ENCODE results near the gene CTBP1.

The CTBP1 gene

DNA sequence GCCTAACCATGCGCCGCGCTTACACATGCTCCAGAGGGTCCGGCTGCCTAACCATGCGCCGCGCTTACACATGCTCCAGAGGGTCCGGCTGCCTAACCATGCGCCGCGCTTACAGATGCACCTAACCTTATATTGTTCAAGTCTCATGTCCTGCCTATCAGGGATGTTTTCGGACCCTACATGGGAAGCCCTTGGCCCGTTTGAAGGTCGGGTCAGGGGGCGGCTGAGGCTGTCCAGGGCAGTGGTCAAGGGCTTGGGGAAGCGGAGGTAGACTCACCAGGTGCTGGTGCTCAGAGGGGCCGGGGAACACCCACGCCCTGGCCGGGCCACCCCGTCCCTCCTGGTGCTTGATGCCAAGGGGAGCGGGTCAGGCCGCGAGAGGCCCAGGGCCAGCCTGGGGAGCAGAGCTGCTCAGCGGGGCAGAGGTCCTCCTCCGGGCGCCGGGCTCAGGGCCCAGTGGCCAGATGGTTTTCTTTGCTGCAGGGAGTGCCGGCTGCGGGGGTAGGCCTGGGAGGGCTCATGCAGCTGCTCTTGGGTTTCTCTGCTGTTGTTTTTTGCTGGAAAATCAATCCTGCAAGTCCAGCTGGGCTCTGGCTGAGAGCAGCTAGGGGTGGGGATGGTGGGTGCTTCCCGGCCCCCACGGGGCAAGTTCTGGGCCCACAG lies 41.2 kb downstream of the CTBP1 start:
- DNase-seq: peak; percentile 20

GRCh38 chr4:1207157-1207470 lies 41.8 kb downstream of the CTBP1 start:
- DNase-seq: no peak

DNA sequence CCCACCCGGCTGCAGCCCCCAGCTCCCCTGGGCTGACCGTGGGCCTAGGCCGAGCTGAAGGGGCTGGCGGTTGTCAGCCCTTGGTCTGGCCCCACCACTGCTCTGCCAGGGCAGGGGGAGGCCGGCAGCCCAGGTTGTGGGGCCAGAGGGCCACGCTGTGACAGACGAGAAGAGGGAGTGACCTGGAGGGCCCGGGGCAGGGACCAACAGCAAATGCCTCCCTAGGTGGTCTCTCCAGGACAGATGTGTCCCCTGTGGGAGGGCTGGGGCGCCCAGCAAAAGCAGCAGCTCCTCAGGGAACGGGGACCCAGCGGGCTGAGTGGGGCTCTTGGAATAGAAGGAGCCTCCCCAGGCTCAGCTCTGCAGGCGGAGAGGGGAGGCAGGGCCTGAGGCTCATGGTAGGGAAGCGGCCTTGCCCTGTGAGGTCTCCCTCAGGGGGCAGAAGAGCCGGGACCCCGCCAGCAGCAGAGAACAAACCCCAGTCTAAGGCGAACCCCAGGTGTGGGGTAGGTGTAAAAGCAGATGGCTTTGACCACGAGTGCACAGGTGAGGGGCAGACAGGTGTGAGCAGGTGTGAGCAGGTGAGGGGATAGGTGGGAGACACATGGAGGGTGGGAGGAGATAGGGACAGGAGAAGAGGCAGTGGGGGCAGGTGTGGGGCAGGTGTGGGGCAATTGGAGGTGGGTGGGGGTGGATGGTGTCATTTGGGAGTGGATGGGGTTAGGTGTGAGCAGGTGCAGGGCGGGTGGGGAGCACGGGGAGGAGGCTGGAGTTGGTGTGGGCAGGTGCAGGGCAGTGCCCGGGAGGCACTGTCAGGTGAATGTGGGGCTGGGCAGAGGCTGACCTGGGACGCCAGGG lies 42.4 kb downstream of the CTBP1 start:
- DNase-seq: no peak

- no peak for DNase-seq
Measured at GRCh38 chr4:1205586-1206298, 43.2 kb downstream of the CTBP1 start.

DNA sequence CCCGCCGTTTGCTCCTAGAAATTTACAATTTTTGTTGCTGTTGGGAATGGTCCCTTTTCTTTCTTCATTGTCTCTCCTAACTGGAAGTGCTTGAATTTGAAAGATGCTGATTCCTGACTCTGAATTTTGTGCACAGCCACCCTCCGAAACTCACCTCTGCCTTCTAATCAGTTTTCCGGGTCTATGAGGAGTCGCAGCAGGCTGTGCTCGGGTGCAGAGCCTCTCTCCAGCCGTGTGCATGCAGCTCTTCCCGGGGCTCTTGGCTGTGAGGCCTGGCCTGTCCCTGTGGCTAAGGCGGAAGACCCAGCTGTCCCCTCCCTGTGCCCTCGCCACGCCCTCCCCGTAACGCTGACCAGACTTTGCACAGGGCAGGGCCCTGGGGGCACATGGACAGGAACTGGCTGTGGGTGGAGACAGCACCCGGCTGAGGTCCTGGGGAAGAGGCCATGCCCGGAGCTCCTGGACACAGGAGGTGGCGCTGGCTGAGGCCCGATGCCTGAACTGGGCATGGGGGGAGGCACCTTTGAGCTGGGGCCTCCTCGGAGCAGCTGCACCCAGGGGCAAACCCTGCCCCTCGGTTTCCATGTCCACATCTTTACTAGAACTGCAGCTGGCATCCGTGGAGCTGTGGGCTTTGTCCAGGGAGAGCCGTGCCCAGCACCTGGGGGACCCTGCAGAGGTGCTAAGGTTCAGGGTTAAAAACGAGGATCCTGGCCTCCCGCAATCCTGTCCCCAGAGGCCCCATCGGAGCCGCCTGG lies 43.9 kb downstream of the CTBP1 start:
- no peak for DNase-seq

DNA sequence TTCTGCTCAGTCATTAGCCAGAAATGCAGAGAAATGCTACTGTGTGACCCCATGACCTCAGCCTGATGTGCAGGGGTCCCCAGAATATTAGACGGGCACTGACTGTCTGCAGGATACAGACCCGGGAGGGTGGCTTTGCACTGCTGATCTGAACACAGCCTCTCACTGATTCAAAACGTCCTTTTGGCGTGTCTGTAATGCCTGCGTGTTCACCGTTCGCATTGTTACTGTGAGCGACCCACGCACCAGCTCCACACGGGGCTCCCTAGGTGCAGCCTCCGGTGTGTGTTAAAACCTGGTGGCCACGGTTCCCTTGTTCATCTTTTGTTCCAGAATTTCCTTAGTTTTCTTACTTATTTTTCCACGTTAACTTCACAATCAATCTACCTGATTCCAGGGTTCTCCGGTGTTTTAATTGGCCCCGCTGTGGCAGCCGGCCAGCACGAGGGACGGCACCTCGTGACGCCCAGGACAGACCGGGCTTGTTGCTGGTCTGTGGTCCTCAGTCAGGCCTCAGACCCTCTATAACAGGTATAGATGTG lies 44.6 kb downstream of the CTBP1 start:
- no peak for DNase-seq

GRCh38 chr4:1203026-1203616 lies 45.8 kb downstream of the CTBP1 start:
- no peak for DNase-seq

- DNase-seq: no peak
Measured at GRCh38 chr4:1202526-1203011, 46.4 kb downstream of the CTBP1 start.

DNA sequence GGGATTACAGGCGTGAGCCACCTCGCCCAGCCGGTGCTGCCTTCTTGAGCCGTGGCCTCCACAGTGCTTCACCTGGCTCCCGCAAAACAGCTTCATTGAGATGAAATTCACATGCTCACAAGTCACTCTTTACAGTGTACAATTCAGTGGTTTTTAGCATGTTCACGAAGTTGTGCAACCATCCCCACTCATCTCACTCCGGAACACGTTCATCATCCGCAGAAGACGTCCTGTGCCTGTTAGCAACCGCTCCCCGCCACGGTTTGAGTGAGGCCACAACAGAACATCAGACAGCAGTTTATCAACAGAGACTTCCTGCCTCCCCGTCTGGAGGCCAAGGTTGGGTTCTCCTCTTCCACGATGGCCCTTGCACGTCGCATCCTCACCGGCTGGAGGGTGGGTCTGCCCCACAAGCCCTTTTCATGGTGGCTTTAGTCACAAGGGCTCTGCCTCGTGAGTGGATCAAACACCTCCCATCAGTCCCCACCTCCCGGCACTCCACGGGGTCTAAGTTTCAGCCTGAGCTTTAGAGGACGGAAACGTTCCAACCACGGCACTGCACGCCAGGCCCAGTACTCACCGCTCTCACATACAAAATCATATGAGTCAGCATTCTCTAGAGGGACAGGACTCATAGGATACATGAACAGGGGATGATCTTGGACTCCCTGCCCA lies 46.9 kb downstream of the CTBP1 start:
- DNase-seq: no peak

- no peak for DNase-seq
Measured at GRCh38 chr4:1200425-1201035, 48.4 kb downstream of the CTBP1 start.

GRCh38 chr4:1199556-1200331 lies 49.2 kb downstream of the CTBP1 start:
- DNase-seq: no peak

- no peak for DNase-seq
Measured at GRCh38 chr4:1198098-1198844, 50.7 kb downstream of the CTBP1 start.

- no peak for DNase-seq
Measured at GRCh38 chr4:1196421-1197183, 52.3 kb downstream of the CTBP1 start.

DNA sequence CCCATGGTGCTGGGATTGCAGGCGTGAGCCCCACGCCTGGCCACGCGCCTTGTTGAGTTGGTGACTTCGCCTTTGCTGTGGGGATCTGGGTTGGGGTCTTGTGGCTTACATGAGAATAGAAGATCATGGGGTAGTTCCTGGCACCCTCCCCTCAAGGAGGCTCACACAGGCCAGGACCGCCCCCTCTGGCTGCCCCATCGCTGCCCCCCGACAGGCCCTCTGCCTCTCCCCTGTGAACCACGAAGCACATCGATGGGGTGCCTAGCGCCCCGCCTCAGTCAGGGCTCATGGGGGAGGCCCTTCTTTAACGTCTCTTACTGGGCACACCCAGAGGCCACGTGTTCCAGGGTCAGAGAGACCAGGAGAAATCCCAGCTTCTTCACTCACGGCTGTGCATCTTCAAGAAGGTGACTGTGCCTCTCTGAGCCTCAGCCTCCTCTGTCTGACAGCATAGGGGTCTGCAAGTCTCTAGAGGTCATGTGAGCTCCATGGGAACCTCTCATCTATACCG lies 53.0 kb downstream of the CTBP1 start:
- no peak for DNase-seq

DNA sequence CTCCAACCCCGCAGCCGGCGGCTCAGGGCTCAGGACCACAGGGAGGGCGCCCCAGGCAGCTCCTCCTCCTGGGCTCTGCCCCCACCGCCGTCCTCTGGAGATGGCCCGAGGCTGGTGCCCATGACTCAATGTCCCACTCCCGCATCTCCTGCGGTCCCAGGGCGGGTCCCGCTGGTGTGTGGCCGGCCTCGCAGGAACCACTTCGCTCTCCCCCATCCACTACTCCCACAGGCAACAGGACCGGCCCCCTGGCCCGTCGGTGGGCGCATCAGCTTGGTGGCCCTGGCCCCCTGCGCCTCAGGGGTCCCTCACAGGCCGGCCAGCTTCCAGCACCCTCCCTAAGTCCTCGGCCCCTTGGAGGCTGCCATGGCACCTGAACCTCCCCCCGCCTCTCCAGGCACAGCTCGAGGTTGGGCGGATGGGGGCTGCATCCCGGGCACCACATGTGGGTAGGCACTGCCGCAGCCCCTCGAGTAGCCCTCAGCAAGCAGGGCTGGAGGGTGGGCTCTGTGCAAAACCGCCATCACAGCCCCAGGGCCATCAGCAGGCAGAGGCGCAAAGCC lies 53.7 kb downstream of the CTBP1 start:
- DNase-seq: no peak

GRCh38 chr4:1194010-1194900 lies 54.7 kb downstream of the CTBP1 start:
- peak; percentile 34 for DNase-seq

Data from NCI-H1092 (cell line).